Stimulated activated CD8-positive, alpha-beta memory T cell treated with anti-CD3 and anti-CD28 coated beads, Interleukin-4, amount 100 ng/mL, for 24 hours (primary cell): ENCODE data around the gene CERS6.

Experiments
- DNase-seq: peaks from one replicate; pipeline ENCODE4 v3.0.0-alpha.2; 2020; ENCODE audit warnings: low read depth

CERS6 gene

DNA sequence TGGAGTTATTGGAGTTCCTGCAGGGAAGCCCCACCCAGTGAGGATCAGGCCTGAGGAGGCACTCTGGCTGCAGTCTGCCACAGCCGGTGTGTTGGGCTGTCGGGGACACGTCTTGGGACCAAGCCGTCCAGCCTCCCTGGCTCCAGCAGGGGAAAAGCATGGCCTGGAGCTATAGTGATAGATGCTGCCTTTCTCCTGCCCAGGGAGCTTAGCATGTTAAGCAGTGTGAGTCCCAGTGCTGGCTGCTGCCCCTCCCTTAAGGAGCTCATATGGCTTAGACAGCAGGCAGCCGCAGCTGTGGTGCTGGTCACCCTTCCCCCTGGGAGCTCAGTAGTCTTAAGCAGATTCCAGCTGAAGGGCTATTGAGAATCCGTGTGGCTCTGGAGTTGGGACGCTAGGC, 78.9 kb downstream of the CERS6 start:
- no peak for DNase-seq

- DNase-seq = no peak
These were observed 80.9 kb downstream of the CERS6 start for GRCh38 chr2:168536925-168537466.

DNA sequence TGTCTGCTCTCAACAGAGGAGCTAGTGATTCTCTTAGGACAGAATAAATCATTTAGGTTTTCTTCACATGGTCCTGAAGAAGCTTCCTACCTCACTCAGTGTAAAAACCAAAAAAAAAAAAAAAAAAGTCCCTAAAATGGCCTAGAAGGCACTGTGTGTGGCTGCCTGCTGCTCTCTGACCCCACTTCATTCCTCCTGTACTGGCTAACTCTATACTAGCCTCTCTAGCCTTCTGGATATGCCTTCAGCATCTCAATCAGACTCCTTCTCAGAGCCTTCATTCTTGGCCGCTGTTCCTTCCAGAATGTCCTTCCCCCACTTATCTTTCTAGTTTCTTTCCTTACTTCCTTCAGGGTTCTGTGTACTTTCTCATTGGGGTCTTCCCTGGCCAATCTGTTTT, 82.1 kb downstream of the CERS6 start:
- no peak for DNase-seq

DNA sequence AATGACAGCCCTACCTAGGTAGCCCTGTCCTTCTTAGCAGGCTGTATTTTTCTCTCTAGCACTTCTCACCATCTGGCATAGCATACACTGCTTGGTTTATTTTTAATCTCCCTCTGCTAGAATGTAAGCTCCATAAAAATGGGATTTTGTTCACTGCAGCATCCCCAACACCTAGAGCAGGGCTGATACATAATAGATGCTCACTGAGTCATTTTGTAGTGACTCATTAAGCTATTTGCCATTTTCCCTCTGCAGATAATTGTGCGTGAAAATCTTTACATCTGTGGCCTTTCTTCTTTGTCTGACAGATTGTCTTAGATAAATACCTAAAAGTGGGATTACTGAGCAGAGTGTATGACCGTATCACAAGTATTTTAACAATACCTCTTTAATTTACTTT, 82.5 kb downstream of the CERS6 start:
- no peak for DNase-seq

- DNase-seq = no peak
These were observed 83.9 kb downstream of the CERS6 start for GRCh38 chr2:168539945-168540344.

- DNase-seq = no peak
These were observed 85.8 kb downstream of the CERS6 start for GRCh38 chr2:168541858-168542257.

GRCh38 chr2:168543037-168543436, 87.0 kb downstream of the CERS6 start:
- DNase-seq = no peak

DNA sequence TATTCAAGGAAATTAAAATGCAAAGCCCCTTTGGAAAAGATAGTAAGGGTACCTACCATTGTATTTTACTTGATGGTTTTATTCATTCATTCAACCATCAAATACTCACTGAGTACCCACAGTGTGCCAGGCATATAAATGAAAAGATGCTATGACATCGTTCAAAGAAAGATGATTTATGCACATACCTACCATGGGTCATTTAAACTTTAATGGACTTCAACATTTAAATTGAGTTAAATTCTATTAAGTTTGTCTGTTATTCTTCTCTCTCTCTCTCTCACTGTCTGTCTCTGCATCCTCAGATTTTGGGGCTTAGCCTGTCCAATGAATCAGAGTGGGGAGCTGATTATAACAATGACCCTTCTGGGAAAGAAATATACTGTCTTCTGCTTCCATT, 87.9 kb downstream of the CERS6 start:
- DNase-seq = no peak

DNA sequence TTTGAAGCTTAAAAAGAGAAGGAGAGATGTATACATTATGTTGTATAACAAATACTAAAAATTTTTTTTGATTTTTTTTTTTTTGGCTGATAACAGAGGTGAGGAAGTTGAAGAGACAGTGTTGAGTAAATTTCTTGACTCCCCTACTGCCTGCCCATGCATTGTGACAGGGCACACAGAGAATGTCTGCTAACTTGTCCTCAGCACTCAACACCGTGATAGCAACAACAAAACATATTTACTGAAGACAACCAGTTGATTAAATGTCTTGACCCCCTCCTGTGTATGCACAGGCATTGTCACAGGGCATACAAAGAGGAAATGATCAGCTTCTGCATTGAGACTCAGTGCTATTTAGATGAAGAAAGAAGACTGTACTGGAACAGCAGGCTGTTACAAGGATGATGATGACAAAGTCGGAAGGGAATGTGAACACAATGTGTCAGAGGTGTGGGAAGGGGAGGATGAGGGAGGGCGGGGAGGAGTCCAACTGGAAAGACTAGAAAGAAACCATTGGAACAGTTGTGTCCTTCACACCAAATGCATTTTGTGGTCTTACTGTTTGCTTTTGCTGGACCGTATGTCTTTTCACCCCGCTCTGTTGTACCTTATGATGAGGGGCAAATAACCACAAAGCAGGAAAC, 89.5 kb downstream of the CERS6 start:
- no peak for DNase-seq

DNA sequence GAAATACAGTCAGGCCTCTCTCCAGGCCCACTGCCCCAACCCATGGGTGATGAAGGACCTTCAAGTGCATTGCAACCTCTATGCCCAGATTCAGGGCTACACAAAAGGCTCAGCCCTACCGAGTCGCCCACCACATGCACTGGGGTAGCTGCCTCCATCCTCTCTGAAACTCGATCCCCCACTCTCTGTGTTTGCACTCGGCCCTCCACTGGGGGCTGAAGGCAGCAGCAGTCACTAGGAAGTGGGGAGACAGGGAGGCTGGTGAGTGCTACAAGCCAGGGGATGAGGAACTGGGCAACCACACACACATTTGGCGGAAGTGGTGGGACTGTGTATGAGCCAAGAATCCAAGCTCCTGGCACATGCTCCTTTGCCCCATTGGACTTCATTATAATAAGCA, 94.6 kb downstream of the CERS6 start:
- no peak for DNase-seq

DNA sequence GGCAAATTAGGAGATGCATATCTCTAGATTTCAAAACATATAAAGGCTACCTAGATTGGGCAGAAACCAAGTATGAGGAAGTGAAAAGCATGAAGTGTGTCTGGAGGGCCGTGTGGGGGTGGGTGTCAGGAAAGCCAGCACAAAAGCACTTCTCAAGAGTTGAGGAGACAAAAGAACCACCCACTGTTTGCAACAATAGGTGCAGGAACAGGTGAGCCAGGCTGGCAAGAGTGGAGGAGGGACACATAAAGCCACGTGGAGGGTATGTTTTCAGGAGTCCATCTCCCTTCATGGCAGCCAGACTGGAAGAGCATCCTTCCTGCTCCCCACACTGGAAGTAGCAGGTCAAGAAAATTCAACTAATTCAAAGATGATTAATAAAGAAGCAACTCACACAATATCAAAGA, 96.4 kb downstream of the CERS6 start:
- DNase-seq = no peak

DNA sequence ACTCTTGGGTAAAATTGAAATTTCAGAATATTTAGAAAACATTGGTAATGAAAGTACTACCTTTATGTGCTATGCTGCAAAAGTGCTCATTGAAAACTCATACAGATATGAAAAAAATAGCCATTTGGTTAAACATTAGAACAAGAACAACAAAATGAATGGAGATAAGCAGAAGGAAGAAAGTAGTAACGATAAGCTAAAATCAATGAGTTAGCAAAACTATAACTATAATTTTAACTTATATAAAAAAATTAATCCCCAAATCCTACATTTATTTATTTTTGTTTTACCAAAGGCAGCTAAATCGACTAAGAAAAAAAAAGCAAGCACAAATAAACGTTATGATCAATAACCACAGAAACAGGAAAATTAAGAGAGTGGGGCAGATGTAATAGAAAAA, 99.2 kb downstream of the CERS6 start:
- DNase-seq = no peak

- no peak for DNase-seq
These were observed 103.1 kb downstream of the CERS6 start for GRCh38 chr2:168559187-168559586.

DNA sequence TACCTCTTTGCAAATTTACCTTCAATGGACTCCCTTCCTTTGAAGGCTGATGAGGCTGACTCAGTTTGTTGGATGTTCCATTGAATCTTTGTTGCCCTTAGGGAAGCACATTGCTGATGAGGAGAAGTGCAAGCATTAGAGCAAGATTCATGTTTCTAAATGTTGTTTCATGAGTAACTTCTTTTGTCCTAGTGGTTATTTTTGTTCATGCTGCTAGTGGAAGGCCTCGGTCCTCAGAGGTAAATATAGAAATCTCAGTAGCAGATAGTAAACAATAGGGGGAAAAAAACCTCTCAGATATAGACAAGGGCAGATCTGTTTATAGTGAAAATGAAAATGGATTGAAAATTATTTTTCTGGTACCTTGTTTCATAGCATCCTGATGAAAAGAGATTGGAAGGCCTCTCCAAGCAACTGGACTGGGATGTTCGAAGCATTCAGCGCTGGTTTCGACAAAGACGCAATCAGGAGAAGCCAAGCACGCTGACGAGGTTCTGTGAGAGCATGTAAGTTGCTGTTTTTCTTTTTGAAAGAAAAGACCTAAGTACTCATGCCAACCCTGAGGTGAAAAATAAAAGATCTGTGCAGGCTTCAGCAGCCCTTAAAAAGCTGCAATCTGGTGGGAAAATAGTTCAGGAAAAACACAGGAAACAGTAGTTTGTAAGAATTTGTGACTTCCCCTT, 104.9 kb downstream of the CERS6 start:
- DNase-seq = no peak

DNA sequence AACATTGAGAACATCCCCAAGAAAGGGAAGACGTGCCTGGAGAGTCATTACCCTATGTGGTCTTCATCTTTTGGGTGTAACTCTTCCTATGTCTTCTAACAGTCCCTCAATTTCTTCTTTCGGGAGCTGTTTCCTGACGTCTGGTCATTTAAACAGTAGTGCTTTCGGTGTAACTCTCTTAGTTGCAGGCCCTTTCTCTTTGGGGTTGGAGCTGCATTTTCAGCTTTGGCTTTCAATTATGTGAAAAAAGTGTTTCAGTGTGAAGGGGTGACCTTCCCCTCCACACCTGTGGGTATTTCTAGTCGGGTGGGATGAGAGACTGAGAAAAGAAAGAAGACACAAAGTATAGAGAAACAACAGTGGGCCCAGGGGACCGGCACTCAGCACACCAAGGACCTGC, 105.9 kb downstream of the CERS6 start:
- DNase-seq = no peak

DNA sequence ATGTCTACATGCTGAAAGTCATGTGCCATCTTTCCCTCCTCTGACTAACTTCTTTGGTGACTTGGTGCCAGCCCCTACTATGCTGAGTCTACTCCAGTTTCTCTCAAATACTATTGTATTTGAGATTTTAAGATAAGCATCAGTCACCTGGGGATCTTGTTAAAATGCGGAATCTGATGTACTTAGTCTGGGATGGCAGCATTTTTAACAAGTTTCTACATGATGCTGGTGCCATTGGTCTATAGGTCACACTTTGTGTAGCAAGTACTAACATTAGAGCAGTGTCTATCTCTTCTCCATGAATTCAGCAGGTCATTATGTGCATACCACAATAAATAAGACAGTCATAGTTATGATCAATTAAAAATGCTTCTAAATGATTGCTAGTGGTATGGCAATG, 106.9 kb downstream of the CERS6 start:
- no peak for DNase-seq

DNA sequence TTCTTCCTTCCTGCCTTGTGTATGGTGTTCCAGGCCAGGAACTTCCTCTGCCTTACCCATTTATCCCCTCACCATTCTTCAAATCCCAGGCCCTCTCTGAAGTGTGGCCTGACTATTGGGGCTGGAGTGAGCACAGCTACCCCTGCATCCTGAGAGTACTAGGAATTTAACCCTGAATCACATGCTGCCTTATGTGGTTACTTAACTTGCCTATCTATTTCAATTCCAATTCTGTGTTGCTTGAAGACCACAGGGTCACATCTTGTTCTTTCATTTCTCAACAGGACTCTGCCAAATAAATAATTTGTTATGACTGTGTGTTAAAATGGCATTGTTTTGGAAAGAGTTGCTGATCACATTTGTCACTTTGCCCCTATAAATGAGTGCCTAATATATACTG, 108.6 kb downstream of the CERS6 start:
- no peak for DNase-seq

- DNase-seq = no peak
These were observed 109.0 kb downstream of the CERS6 start for GRCh38 chr2:168565112-168565511.

DNA sequence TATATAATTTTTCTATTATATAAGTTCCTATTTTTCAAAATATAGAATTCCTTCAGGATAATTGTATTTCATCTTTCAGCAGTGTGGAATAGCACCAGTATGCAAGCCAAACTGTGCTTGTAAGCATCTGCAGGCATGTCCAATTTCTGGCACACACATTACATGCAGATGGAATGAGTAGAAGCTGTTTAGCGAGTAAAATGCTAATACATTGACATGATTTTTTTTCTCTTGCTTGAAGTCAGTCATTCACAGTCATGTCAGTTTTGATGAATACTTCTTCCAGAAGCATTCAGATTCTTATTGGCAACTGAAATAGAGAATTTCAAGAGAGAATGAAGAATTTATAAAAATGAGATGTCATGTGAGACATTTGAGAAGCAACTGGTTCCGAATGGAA, 109.4 kb downstream of the CERS6 start:
- no peak for DNase-seq

GRCh38 chr2:168566974-168567665, 111.0 kb downstream of the CERS6 start:
- no peak for DNase-seq

- DNase-seq = no peak
These were observed 111.8 kb downstream of the CERS6 start for GRCh38 chr2:168567836-168568235.

- DNase-seq = no peak
These were observed 112.6 kb downstream of the CERS6 start for GRCh38 chr2:168568476-168569267.
